Lung (tissue), 12 donors: ENCODE results near the gene PDCD4. TPM values are rescaled to one million over a fixed set of nuclear protein-coding genes. Genes with fewer than 3 reads are reported as not detected.

Source experiments
- ATAC-seq: fragments of 200-7000 bp; cut with Tn5 transposase; one replicate; pipeline ENCODE4 v1.9.1; 2020; ENCODE audit warnings: moderate number of reproducible peaks; ENCODE audit not compliant: insufficient read depth, low FRiP score
- DNase-seq, 3 donors: peaks; one replicate each; pipeline ENCODE4 v3.0.0-alpha.2; 2013 to 2017
- H3K27ac ChIP-seq, 2 donors: one replicate each; pipeline ENCODE4 v1.5.1; 2013; ENCODE audit warnings: mild to moderate bottlenecking in 2 of 2, moderate library complexity in 2 of 2, control low read depth in 1 of 2, inconsistent platforms in 1 of 2, low read depth in 1 of 2, low read length in 1 of 2
- H3K27me3 ChIP-seq, 3 donors: one replicate each; pipeline ENCODE4 v1.5.1; 2013; ENCODE audit warnings: low read length in 2 of 3; ENCODE audit not compliant: control insufficient read depth in 3 of 3, insufficient read depth in 3 of 3
- H3K36me3 ChIP-seq, 4 donors: one replicate each; pipeline ENCODE4 v1.5.1; 2013; ENCODE audit warnings: low read length in 4 of 4, mild to moderate bottlenecking in 1 of 4, moderate library complexity in 1 of 4; ENCODE audit not compliant: control insufficient read depth in 4 of 4, insufficient read depth in 4 of 4
- H3K4me1 ChIP-seq, 5 donors: one replicate each; pipeline ENCODE4 v1.5.1; 2013; ENCODE audit warnings: low read length in 5 of 5, mild to moderate bottlenecking in 2 of 5, moderate library complexity in 1 of 5; ENCODE audit not compliant: control insufficient read depth in 5 of 5, insufficient read depth in 5 of 5
- H3K4me3 ChIP-seq: one replicate; pipeline ENCODE4 v1.5.1; 2013; ENCODE audit warnings: mild to moderate bottlenecking, control low read depth, moderate library complexity
- H3K9ac ChIP-seq, 2 donors: one replicate each; pipeline ENCODE4 v1.5.1; 2013; ENCODE audit warnings: low read length in 2 of 2, control low read depth in 1 of 2; ENCODE audit not compliant: insufficient read depth in 1 of 2
- H3K9me3 ChIP-seq, 4 donors: one replicate each; pipeline ENCODE4 v1.5.1; 2013; ENCODE audit warnings: low read length in 3 of 4, mild to moderate bottlenecking in 1 of 4, moderate library complexity in 1 of 4; ENCODE audit not compliant: control insufficient read depth in 4 of 4, insufficient read depth in 3 of 4
- WGBS, 2 donors: extraction: QIAGEN DNeasy Blood & Tissue Kit; methylation state at CpG; one replicate each; pipeline ENCODE4 v1.1.7; 2013; 5-methylcytosine and 5-hydroxymethylcytosine counted together
- polyA plus RNA-seq, 2 donors: library from polyadenylated mRNA; stranded (reverse); fragments of 200-250 nt; gene quantifications; one replicate each; pipeline ENCODE4 v1.2.1, GENCODE V29; 2013
- total RNA-seq, 2 donors: library from RNA; depleted of rRNA in 1 of 2; stranded (reverse); fragments of >200 nt in 1 of 2; gene quantifications; one replicate each; pipeline ENCODE4 v1.2.1, GENCODE V29; 2014 to 2021
- TF ChIP-seq, protein P1 (sequence below): IDR thresholded peaks from 2 replicates; pipeline ENCODE4 v1.5.1; 2012; ENCODE audit warnings: mild to moderate bottlenecking; ENCODE audit errors: control extremely low read depth, extremely low read depth
- donor health status: control.
- donor health status: control.
- donor health status: Bipolar disorder and iron deficiency.
- donor health status: healthy.
- donor health status: DM: yes; HTN: yes; CAD: no.

Gene PDCD4
- total and polyA plus RNA-seq, 4 donors, result 26.7 to 186 (median 33.5) TPM

GRCh38 chr10:110916554-110917346 lies 45.0 kb downstream of the PDCD4 start:
- peaks cover 0 to 23% (median 6%) of the 10 kb centered on the region in 5 donors for H3K4me1 ChIP-seq
- no peaks in the 10 kb centered on the region for H3K27me3 ChIP-seq
- no peak overlapping the region for H3K27ac ChIP-seq
- DNase-seq, result no peak
- ATAC-seq, result no peak
- WGBS, 2 donors, result 96 to 97% methylated on average over 3 of the region's 3 CpGs
- TF ChIP-seq, protein P1, sequence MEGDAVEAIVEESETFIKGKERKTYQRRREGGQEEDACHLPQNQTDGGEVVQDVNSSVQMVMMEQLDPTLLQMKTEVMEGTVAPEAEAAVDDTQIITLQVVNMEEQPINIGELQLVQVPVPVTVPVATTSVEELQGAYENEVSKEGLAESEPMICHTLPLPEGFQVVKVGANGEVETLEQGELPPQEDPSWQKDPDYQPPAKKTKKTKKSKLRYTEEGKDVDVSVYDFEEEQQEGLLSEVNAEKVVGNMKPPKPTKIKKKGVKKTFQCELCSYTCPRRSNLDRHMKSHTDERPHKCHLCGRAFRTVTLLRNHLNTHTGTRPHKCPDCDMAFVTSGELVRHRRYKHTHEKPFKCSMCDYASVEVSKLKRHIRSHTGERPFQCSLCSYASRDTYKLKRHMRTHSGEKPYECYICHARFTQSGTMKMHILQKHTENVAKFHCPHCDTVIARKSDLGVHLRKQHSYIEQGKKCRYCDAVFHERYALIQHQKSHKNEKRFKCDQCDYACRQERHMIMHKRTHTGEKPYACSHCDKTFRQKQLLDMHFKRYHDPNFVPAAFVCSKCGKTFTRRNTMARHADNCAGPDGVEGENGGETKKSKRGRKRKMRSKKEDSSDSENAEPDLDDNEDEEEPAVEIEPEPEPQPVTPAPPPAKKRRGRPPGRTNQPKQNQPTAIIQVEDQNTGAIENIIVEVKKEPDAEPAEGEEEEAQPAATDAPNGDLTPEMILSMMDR, result no peak
- H3K9me3 ChIP-seq, result no peaks in the 10 kb centered on the region
- no peak overlapping the region for H3K4me3 ChIP-seq
- peak overlapping the region in 1 of 2 donors; percentile 96 for H3K9ac ChIP-seq
- H3K36me3 ChIP-seq, result peaks cover 0 to 7% (median 0%) of the 10 kb centered on the region in 4 donors

- H3K4me3 ChIP-seq, result peak overlapping the region; percentile 70
- WGBS, 2 donors, result 0 to 1% methylated on average over 15 of the region's 15 CpGs
- peaks cover 0 to 3% (median 0%) of the 10 kb centered on the region in 4 donors for H3K36me3 ChIP-seq
- H3K27ac ChIP-seq, result peak overlapping the region; percentile 99 to 100
- peak overlapping the region; percentile 96 to 99 for H3K9ac ChIP-seq
- TF ChIP-seq, protein P1, result no peak
- no peaks in the 10 kb centered on the region for H3K9me3 ChIP-seq
- no peak for ATAC-seq
- no peaks in the 10 kb centered on the region for H3K27me3 ChIP-seq
- peak; percentile 97 to 99 (median 98) for DNase-seq
- H3K4me1 ChIP-seq, result peaks cover 0 to 26% (median 6%) of the 10 kb centered on the region in 5 donors
Measured at GRCh38 chr10:110918269-110918642, 46.5 kb downstream of the PDCD4 start.

DNA sequence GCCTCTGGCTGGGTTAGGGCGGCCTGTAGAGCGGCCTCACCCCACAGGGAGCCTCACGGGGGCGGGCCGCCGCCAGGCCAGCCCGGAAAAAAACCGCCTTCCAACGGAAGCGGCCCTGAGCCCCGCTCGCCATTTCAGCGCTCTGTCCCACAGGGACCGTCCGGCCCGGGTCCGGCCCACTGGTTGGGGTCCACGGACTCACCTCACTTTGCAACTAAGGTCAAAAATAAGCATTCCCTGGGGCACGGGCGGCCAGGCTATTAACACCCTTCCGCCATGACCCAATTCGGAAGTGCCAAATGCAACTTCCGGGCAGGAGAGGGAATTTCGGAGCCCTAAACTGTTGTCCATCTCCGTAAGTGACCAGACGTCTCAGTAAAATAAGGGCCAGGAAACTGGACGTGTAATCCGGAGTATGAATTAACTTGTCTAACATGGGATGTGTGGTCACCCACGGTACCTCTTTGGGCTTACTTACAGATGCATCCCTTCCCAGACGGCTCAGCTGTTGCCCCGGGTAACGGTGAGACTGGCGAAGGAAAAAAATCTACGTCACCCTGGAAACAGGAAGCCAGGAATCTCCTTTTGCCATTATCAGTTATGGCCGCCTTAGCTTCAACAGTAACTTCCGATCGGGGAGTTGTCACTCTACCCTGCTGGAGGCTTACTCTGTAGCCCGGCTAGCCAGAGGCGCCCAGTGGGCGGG lies 47.1 kb downstream of the PDCD4 start, which contains the start of gene BBIP1:
TSS of gene BBIP1 (minus strand) at position 538 of the 706 bp plus-strand sequence. CDS start 1,023 bp downstream, outside the sequence.
- TF ChIP-seq, protein P1, result no peak

More for the DNA sequence above, 47.1 kb downstream of the PDCD4 start, which contains the start of gene BBIP1:
- peak; percentile 95 for ATAC-seq
- Histone ChIP-seq H3K4me1 (peaks cover 0 to 26% (median 6%) of the 10 kb centered on the region in 5 donors), H3K36me3 (peaks cover 0 to 3% (median 0%) of the 10 kb centered on the region in 4 donors), H3K27ac (peak within 1 kb of the TSS; percentile 99 to 100), H3K4me3 (peak within 1 kb of the TSS; percentile 75), H3K9ac (peak within 1 kb of the TSS; percentile 96 to 99), H3K27me3 (no peaks in the 10 kb centered on the region), H3K9me3 (no peaks in the 10 kb centered on the region)
- 0% methylated on average over 40 of the region's 40 CpGs for WGBS, 2 donors
- peak in 2 of 3 donors; percentile 100 for DNase-seq
